Germinal center (tissue), 1 donor: ENCODE data around the gene CABLES2.

Experiments used
- DNase-seq: peaks from one replicate; pipeline ENCODE4 v3.0.0; 2012; ENCODE audit warnings: mixed read lengths, low spot score

The CABLES2 gene

DNA sequence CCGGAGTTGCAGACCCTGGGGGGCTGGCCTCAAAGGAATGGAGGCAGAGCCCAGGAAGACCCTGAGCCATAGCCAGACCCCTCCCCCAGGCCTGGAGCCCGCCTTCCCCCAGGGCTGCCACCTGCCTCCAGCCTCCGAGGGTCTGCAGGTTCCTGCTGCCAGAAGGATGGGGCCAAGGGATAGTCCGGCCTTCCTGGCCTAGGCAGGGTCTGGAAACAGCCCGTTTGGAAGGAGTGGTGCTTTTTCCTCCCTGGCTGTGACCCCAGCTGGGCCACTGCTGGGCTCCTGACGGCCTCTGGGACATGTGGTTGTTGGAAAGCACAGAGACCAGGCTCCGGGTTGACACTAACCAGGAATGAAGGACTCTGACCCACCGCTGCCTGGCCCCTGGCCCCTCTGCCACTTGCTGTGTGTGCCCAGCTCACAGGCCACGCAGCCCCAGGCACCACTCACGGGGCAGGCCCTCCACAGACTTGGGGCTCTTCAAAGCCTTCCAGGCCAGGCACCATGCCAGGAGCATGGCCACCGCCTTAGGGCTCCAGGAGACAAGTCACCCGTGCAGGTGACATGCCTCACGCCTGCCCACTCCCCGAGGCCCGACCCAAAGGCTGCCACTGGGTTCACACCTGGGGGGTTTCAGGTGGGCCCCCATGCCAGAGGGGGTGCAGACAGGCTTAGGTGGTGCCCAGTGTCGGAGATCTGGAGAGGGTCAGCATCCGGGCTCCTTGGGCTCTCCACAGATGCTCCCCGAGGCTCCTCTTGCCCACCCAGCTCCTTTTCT is 36.1 kb downstream of the CABLES2 start:
- no peak for DNase-seq

GRCh38 chr20:62370115-62370806 is 36.8 kb downstream of the CABLES2 start:
- DNase-seq = no peak

GRCh38 chr20:62369815-62370114 is 37.3 kb downstream of the CABLES2 start:
- no peak for DNase-seq

DNA sequence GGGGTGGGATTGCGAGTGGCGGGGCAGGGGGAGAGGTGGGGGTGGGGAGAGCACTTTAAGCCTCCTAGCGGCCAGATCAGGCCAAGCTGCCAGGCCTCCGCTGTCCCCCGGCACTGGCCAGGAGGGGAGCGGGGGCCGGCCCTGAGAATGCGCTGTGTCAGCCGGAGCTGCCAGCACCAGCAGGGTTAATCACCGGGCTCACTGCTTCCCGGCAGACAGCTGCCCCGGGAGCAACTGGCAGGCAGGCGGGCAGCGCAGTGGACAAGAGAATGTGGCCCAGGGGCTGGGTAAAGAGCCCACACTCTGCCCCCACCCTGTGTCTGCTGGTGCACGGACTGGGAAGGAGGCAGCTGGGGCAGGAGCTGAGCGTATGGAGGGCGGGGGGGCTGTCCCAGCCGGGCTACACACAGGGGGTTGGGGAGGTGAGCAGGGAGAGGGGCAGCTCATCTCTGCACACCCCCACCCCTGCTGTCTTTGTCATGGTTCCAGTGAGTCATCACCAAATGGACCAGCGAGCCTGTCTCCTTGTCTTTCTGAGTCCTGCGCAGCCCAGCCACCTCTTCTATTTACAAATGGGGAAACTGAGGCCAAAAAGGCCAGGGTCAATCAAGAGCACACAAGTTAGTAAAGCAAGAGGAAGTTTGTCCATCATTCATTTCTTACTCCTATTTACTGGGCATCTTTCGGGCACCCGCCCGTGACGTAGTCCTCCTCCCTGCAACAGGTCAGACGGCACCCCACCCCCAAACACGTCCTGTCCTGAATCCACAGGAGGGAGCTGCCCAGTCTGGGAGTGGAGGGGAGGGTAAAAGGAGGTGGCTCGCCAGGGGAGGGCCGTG is 37.9 kb downstream of the CABLES2 start:
- DNase-seq = no peak

DNA sequence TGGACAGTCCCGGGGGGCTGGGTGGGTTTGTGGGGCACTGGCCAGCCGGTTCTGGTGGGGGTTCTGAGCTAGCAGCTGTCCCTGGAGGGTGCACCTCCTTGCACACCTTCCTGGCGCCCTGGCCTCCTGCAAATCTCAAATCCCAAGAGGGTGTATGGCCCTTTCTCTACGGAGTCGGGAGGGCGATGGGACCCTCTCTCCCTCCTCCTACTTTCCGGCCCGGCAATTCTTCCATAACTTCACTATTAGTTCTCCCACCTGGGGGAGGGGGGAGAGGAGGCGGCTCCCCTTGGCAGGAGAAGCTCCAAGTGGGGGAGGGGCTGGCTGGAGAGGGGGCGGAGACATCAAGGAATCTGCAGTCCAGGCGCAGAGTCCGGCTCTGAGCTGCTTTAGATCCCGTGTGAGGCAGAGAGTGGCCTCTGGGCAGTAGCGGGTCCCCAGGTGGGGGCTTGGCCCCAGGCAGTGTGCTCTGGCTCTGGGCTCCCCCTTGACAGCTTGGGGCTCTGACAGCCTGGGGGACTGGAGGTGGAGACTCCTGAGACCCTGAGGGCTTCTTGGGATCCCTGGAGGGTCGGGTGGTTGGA is 38.6 kb downstream of the CABLES2 start:
- DNase-seq = no peak

DNA sequence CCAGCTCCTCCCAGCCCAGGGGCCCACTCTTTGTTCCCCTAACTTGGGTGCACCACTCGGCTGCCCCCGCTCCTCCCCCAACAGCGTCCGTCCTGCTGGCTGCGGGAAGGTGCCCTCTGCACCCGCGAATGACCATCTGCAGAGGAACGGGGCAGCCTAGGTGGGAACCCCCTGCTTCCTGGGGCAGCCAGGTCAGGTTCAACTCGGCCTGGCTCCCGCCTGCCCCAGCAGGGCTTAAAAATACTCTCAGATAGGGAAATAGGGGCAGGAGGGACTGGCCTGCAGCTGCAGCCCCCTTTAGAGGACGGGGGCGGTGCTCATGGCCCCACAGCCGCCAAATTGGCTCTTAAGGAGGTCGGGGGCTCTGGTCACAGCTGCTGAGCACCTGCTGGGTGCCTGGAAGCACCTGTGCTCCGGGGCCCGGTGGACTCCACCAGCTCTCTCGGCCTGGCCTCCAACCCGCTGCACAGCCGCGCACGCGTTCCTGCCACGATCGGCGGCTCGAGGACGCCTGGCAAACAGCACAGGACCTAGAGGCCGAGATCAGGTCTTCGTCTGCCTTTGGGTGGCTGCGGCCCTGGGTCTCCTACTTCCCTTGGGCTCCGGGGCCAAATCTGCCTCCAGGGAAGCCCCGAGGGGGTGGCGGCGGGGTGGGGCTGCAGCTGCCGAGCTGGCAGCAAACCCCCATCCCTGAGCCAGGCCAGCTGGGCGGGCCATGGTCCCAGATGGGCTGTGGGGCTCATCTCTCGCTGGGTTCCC is 39.3 kb downstream of the CABLES2 start:
- peak; percentile 28 for DNase-seq

DNA sequence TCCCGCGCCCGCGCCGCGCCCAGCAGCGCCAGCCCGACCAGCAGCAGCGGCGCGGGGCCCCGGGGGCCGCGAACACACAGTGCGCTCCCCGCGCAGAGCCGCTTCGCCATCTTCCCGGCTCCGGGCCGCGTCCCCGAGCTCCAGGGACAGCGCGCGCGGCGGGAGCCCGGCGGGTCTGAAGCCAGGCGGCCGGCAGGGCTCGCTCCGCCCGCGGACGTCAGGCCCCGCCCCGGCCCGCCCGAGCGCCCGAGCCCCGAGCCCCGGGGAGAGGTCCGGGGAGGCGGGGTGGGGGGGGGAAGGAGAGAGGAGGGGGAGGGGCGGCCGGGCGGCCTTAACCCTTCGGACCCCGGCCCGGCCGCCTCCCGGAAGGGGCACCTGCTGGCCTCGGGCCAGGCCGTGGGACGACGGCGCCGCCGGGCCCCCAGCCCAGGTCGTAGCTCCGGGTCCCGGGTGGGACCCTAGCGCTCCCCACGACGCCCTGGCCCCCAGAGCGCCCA is 39.9 kb downstream of the CABLES2 start, which contains the start of gene LAMA5:
Gene LAMA5, minus strand, starts transcription at position 177 of the 497 bp plus-strand sequence. Its CDS starts 67 bp downstream, at position 110.
- DNase-seq = peak; percentile 69

DNA sequence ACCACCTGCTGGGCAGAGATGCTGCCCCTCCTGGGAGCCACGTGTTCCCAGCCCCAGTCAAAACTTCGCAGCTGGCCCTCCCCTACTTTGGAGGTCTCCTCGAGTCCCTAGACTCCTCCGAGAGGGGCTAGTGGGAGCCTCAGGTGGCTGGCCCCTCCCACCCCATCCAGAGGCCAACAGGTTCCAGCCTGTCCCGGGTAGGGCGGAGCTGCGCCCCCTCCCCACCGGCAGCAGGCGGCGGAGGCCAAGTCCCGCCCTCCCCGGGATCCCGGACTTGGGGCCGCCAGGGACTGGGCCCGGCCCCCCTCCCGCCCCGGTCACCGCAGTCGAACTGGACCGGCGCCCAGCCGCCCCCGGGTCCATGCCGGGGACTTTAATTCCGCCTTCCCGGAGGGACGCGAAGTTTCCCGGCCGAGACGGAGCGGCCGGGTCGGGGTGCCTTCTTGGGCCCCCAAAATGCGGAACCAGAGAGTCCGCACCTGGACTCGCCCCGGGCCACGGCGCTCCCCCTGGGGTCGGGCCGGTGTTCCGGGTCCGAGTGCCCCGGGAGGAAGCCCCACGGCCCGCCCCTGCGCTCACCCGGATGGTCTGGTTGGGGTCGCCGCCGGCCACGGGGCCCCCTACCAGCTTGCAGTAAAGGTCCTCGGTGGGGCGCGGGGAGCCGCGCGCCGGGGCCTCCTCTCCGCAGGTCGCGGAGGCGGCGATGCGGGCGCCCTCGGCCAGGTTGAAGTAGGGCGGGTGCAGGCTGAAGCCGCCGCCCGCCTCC is 40.5 kb downstream of the CABLES2 start:
- peak; percentile 65 for DNase-seq

DNA sequence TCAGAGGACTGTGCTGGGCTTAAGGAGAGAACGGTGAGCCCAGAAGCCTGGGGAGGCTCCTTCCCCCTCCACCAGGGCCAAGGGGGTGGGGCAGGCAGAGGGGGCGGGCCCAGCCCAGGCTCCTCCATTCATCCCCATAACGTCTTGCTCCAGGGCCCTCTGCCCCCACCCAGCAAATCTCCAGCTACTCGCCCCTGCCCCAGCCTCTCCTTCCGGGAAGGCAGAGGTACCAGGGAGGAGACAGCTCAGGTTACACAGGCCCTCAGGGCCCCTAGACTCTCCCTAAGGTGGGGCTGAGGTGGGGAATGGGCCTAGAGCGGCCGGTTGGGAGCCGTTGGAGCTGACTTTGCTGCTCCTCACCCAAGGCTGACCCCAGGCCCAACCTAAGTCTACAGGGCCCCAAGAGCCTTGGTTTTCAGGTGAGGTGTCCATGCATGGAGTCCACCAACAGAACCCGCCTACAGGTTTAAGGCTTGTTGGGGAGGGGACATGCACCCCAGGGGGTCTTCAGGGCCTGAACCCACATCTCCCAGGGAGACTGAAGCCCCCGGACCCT is 41.2 kb downstream of the CABLES2 start:
- no peak for DNase-seq

DNA sequence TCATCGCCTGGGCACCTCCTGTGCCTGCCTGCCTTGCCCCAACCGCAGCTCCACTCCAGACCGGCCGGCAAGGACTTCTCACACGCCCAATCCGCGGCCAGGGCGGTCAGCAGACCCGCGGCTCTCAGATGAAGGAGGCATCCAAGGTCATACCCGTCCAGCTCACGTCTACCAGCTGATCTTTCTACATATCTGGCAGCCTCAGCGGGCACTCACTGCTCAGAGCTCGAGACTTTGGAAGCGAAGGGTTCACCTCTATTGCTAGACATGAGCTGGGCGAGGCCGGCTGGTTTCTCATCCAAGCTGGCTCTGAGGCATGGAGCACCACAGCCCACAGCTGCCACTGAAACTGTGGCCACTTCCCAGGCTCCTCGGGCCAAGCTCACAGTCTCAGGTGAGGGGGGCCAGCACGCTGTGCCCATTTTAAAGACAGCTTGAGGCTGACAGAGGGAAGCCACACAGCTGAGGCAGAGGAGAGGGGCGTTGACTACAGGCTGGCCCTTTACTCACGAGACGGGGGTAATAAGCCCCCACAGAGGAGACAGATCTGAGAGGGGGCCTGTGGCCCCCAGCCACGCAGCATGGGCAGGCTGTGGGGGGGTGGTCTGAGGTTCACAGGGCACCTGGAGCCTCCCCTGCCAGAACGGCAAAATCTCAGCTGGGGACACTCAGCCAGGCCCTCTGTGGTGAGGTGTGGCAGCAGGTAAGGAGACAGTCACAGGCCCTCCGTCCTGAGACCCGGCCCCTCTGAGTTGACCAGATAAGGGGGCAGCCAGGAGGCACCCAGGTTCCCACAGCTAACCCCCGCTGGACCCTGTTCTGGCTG is 42.0 kb downstream of the CABLES2 start:
- no peak for DNase-seq

DNA sequence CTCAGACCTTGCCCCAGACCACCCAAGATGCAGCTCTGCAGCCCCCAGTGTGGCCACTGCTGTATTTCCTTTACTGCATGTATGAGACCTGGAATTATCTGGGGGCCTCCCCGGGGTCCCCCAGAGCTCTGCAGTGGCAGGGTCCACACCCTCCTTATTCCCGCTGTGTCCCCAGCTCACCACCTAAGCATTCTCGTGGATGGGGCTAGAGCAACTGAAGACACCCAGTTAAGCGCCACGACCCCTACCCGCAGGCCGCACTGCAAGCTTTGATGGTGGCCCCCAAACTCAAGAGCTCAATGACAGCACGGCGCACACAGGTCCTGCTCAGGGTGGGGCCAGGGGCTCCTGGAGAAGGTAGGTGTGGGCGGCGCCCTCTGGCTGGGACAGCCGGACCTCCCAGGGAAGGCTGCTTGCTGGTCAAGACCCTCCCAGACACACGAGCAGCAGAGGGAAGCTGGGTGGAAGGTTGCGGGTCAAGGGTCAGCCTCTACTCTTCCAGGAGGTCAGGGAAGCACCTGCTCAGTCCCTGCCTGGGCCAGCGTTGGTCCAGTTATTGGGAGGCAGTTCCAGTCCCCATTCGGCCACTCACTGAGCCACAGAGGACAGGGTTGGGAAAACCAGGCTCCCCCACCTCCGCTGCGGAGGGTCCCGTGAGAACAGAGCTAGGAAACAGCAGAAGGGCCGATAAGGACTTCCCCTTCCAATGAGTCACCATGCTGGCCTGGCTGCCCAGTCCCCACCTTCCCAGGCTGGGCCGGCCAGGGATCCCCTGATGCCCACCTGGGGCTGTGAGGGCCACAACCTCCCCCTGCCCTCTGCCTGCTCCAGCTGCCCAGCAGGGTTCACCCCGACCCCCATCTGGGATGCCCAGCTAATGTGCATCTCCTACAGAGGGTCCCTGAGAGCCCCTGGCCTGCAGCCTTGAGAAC is 42.9 kb downstream of the CABLES2 start:
- DNase-seq = no peak

DNA sequence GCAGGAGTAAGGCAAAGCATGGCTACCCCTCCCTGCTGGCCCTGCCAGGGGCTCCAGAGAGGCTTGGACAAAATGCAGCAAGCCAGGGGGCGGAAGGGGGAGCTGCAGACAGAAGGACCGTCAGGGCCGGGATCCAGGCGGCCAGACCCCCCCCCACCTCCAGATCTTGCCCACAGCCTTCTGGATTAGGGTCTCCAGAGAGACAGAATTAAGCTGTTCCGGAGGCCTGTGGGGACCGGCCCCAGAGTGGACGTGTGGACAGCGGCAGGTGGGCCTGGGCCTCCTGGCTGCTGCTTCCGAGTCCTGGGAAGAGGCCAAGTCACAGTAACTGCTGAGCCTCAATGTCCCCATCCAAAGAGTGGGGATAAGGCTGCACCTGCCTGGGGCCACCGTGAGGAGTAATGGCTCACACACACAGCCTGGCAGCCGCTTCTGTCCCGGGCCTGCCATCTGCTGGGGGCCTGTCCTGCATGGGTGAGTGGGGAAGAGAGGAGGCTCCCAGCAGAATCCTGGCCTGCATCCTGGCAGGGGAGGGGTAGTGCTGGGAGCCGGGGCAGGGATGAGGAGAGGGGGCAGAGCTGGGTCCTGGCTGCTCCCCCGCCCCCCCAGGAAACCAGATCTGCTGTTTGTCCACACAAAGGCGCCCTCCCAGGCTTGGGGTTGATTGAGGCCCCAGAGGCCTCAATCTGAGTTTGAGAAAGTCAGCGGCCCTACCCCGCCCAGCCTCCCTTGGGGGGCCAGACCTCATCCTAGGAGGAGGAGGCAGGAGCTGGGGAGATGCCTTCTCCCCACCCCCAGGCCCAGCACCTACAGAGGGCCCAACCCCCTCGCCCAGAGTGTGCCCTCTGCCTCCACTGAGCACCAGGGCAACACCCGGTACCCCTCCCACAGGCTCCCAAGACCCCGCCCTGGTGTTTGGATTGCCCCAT is 43.8 kb downstream of the CABLES2 start:
- DNase-seq = no peak

GRCh38 chr20:62362590-62362940 is 44.5 kb downstream of the CABLES2 start:
- no peak for DNase-seq

GRCh38 chr20:62361799-62362589 is 45.1 kb downstream of the CABLES2 start:
- no peak for DNase-seq

- DNase-seq = no peak
Measured at GRCh38 chr20:62360854-62361798, 46.0 kb downstream of the CABLES2 start.
